ENCODE data around the gene EFNB1. TPM values are rescaled to one million over a fixed set of nuclear protein-coding genes. Genes with fewer than 3 reads are reported as not detected.

EFNB1 gene
- total and polyA plus RNA-seq, 2 donors (not counting 1 experiment from before 2014, with no cell fraction given): 1.5 to 3.2 TPM

DNA sequence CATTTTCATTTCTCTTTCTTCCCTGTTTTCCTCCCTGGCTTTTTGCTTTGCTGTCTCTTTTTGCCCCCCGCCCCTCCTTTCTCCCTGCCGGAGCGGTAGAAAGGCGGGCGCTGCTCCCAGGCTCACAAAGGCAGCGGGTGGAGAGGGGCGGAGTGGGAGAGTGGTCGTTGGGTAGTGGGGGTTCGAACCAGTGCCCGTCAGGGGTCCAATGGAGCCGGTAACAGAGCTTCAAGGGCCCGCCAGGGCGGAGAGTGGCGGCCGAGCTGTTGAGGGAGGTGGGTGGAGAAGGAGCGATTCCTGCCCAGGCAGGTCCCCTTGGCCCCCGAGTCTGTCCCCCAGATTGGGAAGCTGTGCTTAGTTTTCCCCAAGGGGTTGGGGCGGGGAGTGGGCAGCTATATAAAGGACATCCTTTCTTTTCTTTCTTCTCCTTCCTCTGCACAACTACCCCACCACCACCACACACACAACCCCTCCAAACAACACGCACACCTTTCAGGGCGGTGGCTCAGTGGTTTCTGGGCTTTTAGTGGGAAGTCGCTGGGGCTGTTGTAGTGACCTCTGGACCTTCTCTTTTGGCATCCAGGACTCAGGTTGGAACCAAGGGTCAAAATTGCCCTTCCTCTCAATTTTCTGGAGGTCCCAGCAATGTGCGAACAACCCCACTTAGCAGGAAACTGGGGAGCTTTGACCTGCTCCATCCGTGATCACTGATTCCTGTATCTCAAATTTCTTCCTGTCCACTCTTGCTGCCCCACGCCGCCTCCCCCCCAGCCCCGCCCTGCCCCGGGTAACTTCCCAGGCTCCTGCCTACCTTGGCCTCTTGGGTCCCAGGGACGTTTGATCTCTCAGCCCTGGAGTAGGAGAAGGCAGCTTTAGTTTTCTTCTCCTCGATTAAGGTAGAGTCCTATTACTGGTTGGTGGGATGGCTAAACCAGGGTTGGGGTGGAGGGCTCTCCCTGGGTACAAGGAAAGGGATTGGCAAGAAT lies 1.9 kb downstream of the EFNB1 start:
- H3K4me3 ChIP-seq (ENCODE audit: control extremely low read depth in 1 of 5, extremely low read depth in 1 of 5, insufficient read depth in 1 of 5, low read depth in 2 of 5, low read length in 4 of 5): peak overlapping the region in 4 of 5 experiments; percentile 64 to 80 (median 76)
- 24% methylated on average over 7 of the region's 29 CpGs for WGBS (ENCODE audit: insufficient coverage)
- ChIA-PET CTCF (interaction anchor here (0.7 to 4.1 kb wide), 3 partner anchors 307 to 1267 kb away, joined by 3 to 48 read pairs (median 3); no protein-coding TSS in a partner anchor), POLR2A (no interaction called here)
- TF ChIP-seq, protein P1, sequence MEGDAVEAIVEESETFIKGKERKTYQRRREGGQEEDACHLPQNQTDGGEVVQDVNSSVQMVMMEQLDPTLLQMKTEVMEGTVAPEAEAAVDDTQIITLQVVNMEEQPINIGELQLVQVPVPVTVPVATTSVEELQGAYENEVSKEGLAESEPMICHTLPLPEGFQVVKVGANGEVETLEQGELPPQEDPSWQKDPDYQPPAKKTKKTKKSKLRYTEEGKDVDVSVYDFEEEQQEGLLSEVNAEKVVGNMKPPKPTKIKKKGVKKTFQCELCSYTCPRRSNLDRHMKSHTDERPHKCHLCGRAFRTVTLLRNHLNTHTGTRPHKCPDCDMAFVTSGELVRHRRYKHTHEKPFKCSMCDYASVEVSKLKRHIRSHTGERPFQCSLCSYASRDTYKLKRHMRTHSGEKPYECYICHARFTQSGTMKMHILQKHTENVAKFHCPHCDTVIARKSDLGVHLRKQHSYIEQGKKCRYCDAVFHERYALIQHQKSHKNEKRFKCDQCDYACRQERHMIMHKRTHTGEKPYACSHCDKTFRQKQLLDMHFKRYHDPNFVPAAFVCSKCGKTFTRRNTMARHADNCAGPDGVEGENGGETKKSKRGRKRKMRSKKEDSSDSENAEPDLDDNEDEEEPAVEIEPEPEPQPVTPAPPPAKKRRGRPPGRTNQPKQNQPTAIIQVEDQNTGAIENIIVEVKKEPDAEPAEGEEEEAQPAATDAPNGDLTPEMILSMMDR (IDR thresholded peaks at IDR 0.05): no peak
- no peak for TF ChIP-seq EZH2 (IDR thresholded peaks at IDR 0.05; ENCODE audit: borderline replicate concordance, insufficient read depth, low read depth, low read length, poor library complexity, severe bottlenecking)
- no peak for DNase-seq
- H2AFZ ChIP-seq (ENCODE audit: insufficient read depth, low read depth, low read length, poor library complexity, severe bottlenecking): no peak overlapping the region
- peaks cover 8% of the 10 kb centered on the region for H4K20me1 ChIP-seq (ENCODE audit: control insufficient read depth, insufficient read depth, low read length, poor library complexity, severe bottlenecking)
- peak overlapping the region; percentile 87 for H3K4me2 ChIP-seq (replicated peaks; ENCODE audit: low read depth, low read length, poor library complexity, severe bottlenecking)
- Mint-ChIP-seq H3K27ac (no peak overlapping the region), H3K4me1 (peaks cover 26% of the 10 kb centered on the region), H3K9me3 (ENCODE audit: insufficient read depth) (no peaks in the 10 kb centered on the region), H3K27me3 (no peaks in the 10 kb centered on the region), H3K4me3 (peak overlapping the region; percentile 97)
- H3K9me3 ChIP-seq (ENCODE audit: control extremely low read depth in 1 of 3, control insufficient read depth in 2 of 3, insufficient read depth in 1 of 3, low read length in 2 of 3): no peaks in the 10 kb centered on the region
- peaks cover 12 to 34% of the 10 kb centered on the region in 2 donors for H3K4me1 ChIP-seq (ENCODE audit: control insufficient read depth in 2 of 2, insufficient read depth in 2 of 2, low read length in 2 of 2)
- no peaks in the 10 kb centered on the region for H3K36me3 ChIP-seq (replicated peaks in 1 of 2; ENCODE audit: control extremely low read depth in 1 of 2, control insufficient read depth in 1 of 2, extremely low read depth in 1 of 2, insufficient read depth in 2 of 2, low read length in 1 of 2)
- peaks cover 0 to 11% (median 4%) of the 10 kb centered on the region in 4 experiments for H3K27me3 ChIP-seq (replicated peaks in 1 of 4; ENCODE audit: control extremely low read depth in 1 of 4, control insufficient read depth in 3 of 4, insufficient read depth in 4 of 4, low read length in 3 of 4)
- no peak overlapping the region for H3K27ac ChIP-seq (ENCODE audit: low read length in 2 of 2)
- intact Hi-C loops (cut with micrococcal nuclease): no loop called here
- no peak for ATAC-seq (ENCODE audit: low read depth)
- H3K9ac ChIP-seq (ENCODE audit: low read length): peak overlapping the region; percentile 75
- no peaks in the 10 kb centered on the region for H3K79me2 ChIP-seq (ENCODE audit: control insufficient read depth, insufficient read depth, low read length)
